ENCODE results near the gene PCDHGA1. TPM values are rescaled to one million over a fixed set of nuclear protein-coding genes. Genes with fewer than 3 reads are reported as not detected.

PCDHGA1 gene
- total RNA-seq, 1 experiment from 2014 or later, result 1.6 TPM

- no peak for DNase-seq (ENCODE audit: low spot score)
Observed at GRCh38 chr5:141490771-141491170, 160.5 kb downstream of the PCDHGA1 start.

GRCh38 chr5:141491323-141492167 is 161.2 kb downstream of the PCDHGA1 start:
- no peak for DNase-seq (ENCODE audit: low spot score)

- DNase-seq (ENCODE audit: low spot score), result no peak
Observed at GRCh38 chr5:141492168-141492885, 162.0 kb downstream of the PCDHGA1 start.

GRCh38 chr5:141493500-141494422 is 163.4 kb downstream of the PCDHGA1 start:
- no peak for DNase-seq (ENCODE audit: low spot score)

- no peak for DNase-seq (ENCODE audit: low spot score)
Observed at GRCh38 chr5:141494761-141495452, 164.6 kb downstream of the PCDHGA1 start.

- DNase-seq (ENCODE audit: low spot score), result no peak
Observed at GRCh38 chr5:141495453-141495811, 165.1 kb downstream of the PCDHGA1 start.

GRCh38 chr5:141496038-141496437 is 165.7 kb downstream of the PCDHGA1 start:
- no peak for DNase-seq (ENCODE audit: low spot score)

GRCh38 chr5:141501761-141502160 is 171.4 kb downstream of the PCDHGA1 start:
- DNase-seq (ENCODE audit: low spot score), result no peak

GRCh38 chr5:141503681-141504080 is 173.4 kb downstream of the PCDHGA1 start:
- DNase-seq (ENCODE audit: low spot score), result no peak

GRCh38 chr5:141504216-141504615 is 173.9 kb downstream of the PCDHGA1 start:
- DNase-seq (ENCODE audit: low spot score), result no peak

GRCh38 chr5:141506381-141507155 is 176.3 kb downstream of the PCDHGA1 start:
- DNase-seq (ENCODE audit: low spot score), result no peak

- peak; percentile 86 for DNase-seq (ENCODE audit: low spot score)
Observed at GRCh38 chr5:141507387-141508091, 177.2 kb downstream of the PCDHGA1 start.

GRCh38 chr5:141508440-141508797 is 178.1 kb downstream of the PCDHGA1 start:
- DNase-seq (ENCODE audit: low spot score), result no peak

GRCh38 chr5:141508798-141509611 is 178.7 kb downstream of the PCDHGA1 start:
- DNase-seq (ENCODE audit: low spot score), result peak; percentile 90

- no peak for DNase-seq (ENCODE audit: low spot score)
Observed at GRCh38 chr5:141510160-141510559, 179.8 kb downstream of the PCDHGA1 start.

GRCh38 chr5:141510850-141511601 is 180.7 kb downstream of the PCDHGA1 start:
- DNase-seq (ENCODE audit: low spot score), result no peak

- no peak for DNase-seq (ENCODE audit: low spot score)
Observed at GRCh38 chr5:141511771-141512325, 181.5 kb downstream of the PCDHGA1 start.

GRCh38 chr5:141512390-141512910 is 182.1 kb downstream of the PCDHGA1 start:
- no peak for DNase-seq (ENCODE audit: low spot score)
